ENCODE measurements around the gene FCRL6.

The FCRL6 gene

GRCh38 chr1:159838715-159839114, 36.6 kb downstream of the FCRL6 start:
- no peak for DNase-seq

- no peak for DNase-seq
Measured at GRCh38 chr1:159839116-159839849, 37.1 kb downstream of the FCRL6 start.

DNA sequence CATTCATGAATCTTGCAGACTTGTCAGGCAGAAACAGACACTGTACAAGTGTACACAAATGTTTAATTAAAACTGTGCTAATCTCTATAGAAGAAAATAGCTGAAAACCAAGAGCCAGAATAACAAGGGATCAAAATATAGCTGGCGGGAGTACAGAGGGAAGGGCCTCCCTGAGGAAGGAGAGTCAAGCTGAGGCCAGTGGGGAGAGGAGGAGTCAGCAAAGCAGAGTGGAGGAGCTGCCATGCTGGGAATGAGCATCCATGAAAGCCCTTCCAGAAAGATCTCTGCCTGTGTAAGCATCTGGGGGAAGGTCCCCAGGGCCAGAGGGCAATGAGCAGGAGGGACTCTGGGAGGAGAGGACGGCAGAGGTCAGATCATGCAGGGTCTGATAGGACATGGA, 39.6 kb downstream of the FCRL6 start:
- no peak for DNase-seq

- no peak for DNase-seq
Measured at GRCh38 chr1:159843459-159843858, 41.3 kb downstream of the FCRL6 start.

- no peak for DNase-seq
Measured at GRCh38 chr1:159845751-159846629, 43.8 kb downstream of the FCRL6 start.

GRCh38 chr1:159847231-159847630, 45.1 kb downstream of the FCRL6 start:
- DNase-seq, result no peak

DNA sequence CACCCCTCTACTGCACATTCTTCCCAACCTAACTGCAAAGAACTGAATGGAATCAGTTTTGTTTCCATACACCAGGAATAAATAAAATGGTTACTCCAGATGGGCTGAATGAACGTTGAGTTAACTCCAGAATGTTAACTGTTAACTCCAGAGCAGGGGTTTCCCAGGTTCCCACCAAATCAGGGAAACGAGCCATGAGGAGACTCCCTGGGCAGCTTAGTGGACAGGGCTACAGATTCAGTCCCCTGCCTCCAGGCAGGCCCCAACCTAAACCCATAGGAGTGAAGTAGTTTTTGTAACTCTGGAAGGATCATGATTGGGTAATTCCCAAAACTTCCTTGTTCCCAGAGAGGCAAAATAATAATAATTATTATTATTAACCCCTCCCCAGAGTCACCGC, 46.2 kb downstream of the FCRL6 start:
- DNase-seq, result no peak

DNA sequence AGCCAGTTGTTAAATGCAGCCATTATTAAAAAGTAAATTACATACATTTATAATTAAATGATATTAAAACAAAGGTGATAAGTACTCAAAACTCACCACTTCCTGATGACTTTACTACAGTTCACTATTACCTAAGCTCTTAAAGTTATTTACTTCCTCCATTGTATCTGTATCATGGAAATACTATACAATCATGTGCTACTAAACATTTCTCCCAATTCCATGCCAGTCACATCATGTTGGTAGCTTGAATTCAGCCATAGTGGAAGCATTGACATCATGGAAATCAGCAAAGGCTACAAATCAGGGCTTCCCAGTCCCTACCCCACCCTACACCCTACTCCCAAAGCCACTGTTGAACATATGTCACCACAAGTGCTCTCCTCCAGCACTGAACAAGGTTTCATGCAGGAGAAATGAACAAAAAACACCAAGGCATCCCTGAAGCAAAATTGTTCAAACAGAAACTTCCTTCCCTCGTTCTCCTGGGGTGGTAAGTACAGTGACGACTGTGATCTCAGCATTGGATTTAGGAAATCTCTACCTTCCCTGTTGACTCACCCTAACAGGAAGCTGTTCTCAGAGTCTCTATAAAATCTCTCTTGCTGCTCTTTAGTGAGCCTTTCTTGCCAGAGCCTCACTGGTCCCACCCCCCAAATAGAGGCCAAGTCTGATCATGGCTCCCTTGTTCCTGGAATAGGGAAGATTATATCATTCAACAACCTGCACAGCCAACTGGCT, 47.6 kb downstream of the FCRL6 start:
- peak; percentile 60 for DNase-seq

GRCh38 chr1:159851407-159851806, 49.2 kb downstream of the FCRL6 start:
- DNase-seq, result no peak

- DNase-seq, result peak; percentile 44
Measured at GRCh38 chr1:159853417-159854115, 51.4 kb downstream of the FCRL6 start.

GRCh38 chr1:159854116-159854692, 52.0 kb downstream of the FCRL6 start:
- peak; percentile 25 for DNase-seq

DNA sequence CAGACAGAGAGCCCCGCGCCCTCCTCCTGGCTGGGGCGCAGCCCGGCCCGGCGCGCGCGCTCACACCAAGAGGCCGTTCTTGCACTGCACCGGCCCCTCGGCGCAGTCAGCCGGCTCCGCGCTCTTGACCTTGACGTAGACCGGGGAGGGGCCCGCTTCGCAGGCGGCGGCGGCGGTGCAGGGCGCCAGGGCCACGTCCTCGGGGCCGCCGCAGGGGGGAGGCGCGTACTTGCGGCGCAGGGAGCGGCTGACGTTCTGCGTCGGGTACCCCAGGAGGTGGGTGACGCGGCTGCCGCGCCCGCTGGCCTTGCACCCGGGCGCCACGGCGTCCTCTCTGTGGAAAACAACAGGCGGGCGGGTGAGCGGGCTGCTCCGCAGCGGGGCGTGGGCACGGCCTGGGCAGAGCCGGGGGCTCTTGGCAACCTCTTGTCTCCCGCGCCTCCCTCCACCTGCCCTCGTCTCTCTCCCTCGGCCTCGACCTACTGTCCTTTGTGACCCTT, 52.6 kb downstream of the FCRL6 start:
- peak; percentile 80 for DNase-seq

GRCh38 chr1:159855709-159856108, 53.5 kb downstream of the FCRL6 start:
- DNase-seq, result no peak

DNA sequence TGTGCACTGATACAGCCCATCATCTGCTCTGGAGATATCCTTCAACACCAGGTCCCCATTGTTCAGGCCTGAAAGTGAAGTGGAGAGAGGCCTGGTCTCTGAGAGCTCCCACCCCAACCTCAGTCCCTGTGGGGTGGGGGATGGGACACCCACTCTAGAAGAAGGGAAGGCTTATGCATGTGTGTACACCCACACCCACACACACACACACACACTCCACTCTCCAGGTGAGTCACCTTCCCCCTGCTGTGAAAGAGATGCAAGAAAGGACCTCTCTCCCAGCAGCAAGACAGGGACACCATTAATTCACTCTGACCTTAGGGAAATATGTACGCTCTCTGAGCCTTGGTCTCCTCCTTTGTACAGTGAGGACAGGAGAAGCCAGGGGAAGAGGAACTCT, 54.4 kb downstream of the FCRL6 start:
- no peak for DNase-seq

DNA sequence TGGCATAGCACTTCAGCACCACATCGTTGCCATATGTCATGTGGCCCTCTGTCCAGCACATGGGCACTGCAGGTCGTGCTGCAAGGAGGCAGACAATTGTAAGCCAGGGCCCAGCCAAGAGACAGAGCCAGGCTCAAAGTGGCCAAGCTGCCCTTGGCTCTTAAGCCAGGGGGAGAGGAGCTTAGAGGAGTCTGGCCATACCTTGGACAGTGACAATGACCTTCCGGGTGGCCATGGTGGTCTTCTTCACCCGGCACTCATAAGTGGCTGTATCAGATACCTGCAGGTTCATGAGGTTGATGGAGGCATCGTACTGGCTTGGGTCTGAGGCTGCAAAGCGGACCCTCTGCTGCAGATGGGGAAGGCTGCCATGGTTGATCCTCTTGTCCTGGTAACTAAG, 55.7 kb downstream of the FCRL6 start:
- DNase-seq, result no peak

- DNase-seq, result no peak
Measured at GRCh38 chr1:159859767-159860322, 57.7 kb downstream of the FCRL6 start.

DNA sequence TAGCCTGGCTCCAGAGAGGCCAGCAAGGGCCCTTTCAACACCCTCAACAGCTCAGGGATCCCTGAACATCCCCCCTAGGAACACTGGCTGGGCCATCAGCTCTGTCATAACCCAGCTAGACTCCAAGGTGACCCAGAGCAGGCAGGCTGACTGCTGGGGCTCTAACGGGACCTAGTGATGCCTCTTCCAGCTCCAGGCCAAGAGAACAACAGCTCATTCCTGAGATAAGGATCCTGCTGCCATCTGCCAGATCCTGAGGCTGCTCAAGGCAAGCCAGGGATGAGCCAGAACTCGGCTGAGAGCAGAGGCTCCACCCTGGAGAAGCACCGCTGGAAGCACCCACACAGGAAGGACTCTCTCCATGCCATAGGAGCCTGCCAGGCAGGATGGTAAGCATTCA, 58.3 kb downstream of the FCRL6 start:
- DNase-seq, result no peak

- no peak for DNase-seq
Measured at GRCh38 chr1:159861218-159861617, 59.1 kb downstream of the FCRL6 start.

DNA sequence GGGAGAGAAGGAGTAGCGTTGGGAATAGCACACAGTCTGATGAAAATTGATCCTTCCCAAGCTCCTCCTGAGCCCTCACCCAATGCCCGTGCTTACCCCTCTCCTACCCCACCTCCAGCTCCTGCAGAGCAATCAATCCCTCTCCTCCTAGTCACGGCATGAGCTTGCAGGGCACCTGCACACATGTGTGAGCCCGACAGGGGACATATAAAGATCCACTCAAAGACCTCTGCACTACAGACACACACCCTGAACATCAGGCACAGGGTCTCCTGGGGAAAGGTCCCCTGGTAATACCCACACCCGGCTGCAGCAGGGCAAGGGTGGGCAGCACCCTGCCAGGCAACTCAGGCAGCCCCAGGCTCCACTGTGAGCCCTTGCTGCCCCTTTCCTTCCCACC, 59.9 kb downstream of the FCRL6 start:
- no peak for DNase-seq

GRCh38 chr1:159862557-159862956, 60.4 kb downstream of the FCRL6 start, which contains the start of gene VSIG8:
VSIG8 (minus strand) TSS chr1:159862657; CDS start chr1:159862521, 136 bp downstream.
- no peak for DNase-seq

GRCh38 chr1:159864262-159864661, 62.1 kb downstream of the FCRL6 start:
- DNase-seq, result no peak

Measured in fibroblast of skin of right quadriceps (primary cell).